ENCODE results near the gene UQCC5.

GRCh38 chr3:52537726-52538421 is 1.5 kb downstream of the UQCC5 start:
- TF ChIP-seq CTCF (IDR thresholded peaks at IDR 0.05; ENCODE audit: borderline replicate concordance, extremely low read depth, low read length, poor library complexity, severe bottlenecking): no peak
- TF ChIP-seq EZH2 (IDR thresholded peaks at IDR 0.05; ENCODE audit: borderline replicate concordance, low read depth, low read length, severe bottlenecking): no peak
